HEK293 (cell line): Measurements from ENCODE around the gene TMCC2.

Source experiments
- EGR2 ChIP-seq: fragments of 450-650 bp; formaldehyde crosslinking; IDR thresholded peaks from 2 replicates; pipeline ENCODE4 v1.5.1; 2016; ENCODE audit warnings: low read depth, missing biosample characterization, missing genetic modification characterization
- GLI4 ChIP-seq: fragments of 450-650 bp; formaldehyde crosslinking; IDR thresholded peaks from 2 replicates; pipeline ENCODE4 v1.5.1; 2016; ENCODE audit warnings: missing biosample characterization, missing genetic modification characterization
- HOXA7 ChIP-seq: sonication (generic); formaldehyde crosslinking; IDR thresholded peaks from 2 replicates; pipeline ENCODE4 v1.8.1; 2022; ENCODE audit warnings: missing genetic modification reagents, borderline replicate concordance
- KLF9 ChIP-seq: fragments of 450-650 bp; formaldehyde crosslinking; IDR thresholded peaks from 2 replicates; pipeline ENCODE4 v1.5.1; 2016; ENCODE audit warnings: missing biosample characterization, missing genetic modification characterization, low read depth
- SCRT1 ChIP-seq: fragments of 450-650 bp; formaldehyde crosslinking; IDR thresholded peaks from 2 replicates; pipeline ENCODE4 v1.5.1; 2016; ENCODE audit warnings: missing biosample characterization, missing genetic modification characterization, borderline replicate concordance
- SP7 ChIP-seq: fragments of 450-650 bp; formaldehyde crosslinking; IDR thresholded peaks from 2 replicates; pipeline ENCODE4 v1.5.1; 2016; ENCODE audit warnings: missing biosample characterization, missing genetic modification characterization
- TRIM28 ChIP-seq: IDR thresholded peaks from 2 replicates; pipeline ENCODE4 v1.6.1; 2011; ENCODE audit warnings: low read length, control low read depth, borderline replicate concordance
- ZBTB20 ChIP-seq: fragments of 450-650 bp; formaldehyde crosslinking; IDR thresholded peaks from 2 replicates; pipeline ENCODE4 v1.5.1; 2016; ENCODE audit warnings: missing biosample characterization, missing genetic modification characterization
- ZBTB48 ChIP-seq: fragments of 450-650 bp; formaldehyde crosslinking; IDR thresholded peaks from 2 replicates; pipeline ENCODE4 v1.5.1; 2016; ENCODE audit warnings: missing biosample characterization, missing genetic modification characterization
- ZBTB7A ChIP-seq: fragments of 450-650 bp; formaldehyde crosslinking; IDR thresholded peaks from 2 replicates; pipeline ENCODE4 v1.5.1; 2016; ENCODE audit warnings: low read depth, missing biosample characterization, missing genetic modification characterization
- ZNF132 ChIP-seq: fragments of 450-650 bp; formaldehyde crosslinking; IDR thresholded peaks from 2 replicates; pipeline ENCODE4 v1.5.1; 2017; ENCODE audit warnings: missing biosample characterization, missing genetic modification characterization, borderline replicate concordance
- ZNF19 ChIP-seq: fragments of 450-650 bp; formaldehyde crosslinking; IDR thresholded peaks from 2 replicates; pipeline ENCODE4; 2016; ENCODE audit warnings: missing biosample characterization, missing genetic modification characterization, low read depth
- ZNF239 ChIP-seq: fragments of 450-650 bp; formaldehyde crosslinking; IDR thresholded peaks from 2 replicates; pipeline ENCODE4 v1.5.1; 2016; ENCODE audit warnings: missing biosample characterization, missing genetic modification characterization
- ZNF24 ChIP-seq: fragments of 450-650 bp; formaldehyde crosslinking; IDR thresholded peaks from 2 replicates; pipeline ENCODE4 v1.5.1; 2016; ENCODE audit warnings: missing biosample characterization, missing genetic modification characterization
- ZNF433 ChIP-seq: fragments of 450-650 bp; formaldehyde crosslinking; IDR thresholded peaks from 2 replicates; pipeline ENCODE4 v1.5.1; 2016; ENCODE audit warnings: missing biosample characterization, missing genetic modification characterization, low read depth
- ZNF48 ChIP-seq: fragments of 450-650 bp; formaldehyde crosslinking; IDR thresholded peaks from 2 replicates; pipeline ENCODE4 v1.5.1; 2016; ENCODE audit warnings: missing biosample characterization, missing genetic modification characterization
- ZNF501 ChIP-seq: fragments of 450-650 bp; formaldehyde crosslinking; IDR thresholded peaks from 2 replicates; pipeline ENCODE4 v1.5.1; 2016; ENCODE audit warnings: missing biosample characterization, missing genetic modification characterization
- ZNF555 ChIP-seq: fragments of 450-650 bp; formaldehyde crosslinking; conservative IDR thresholded peaks from 2 replicates; pipeline ENCODE4 v1.5.1; 2017; ENCODE audit warnings: missing biosample characterization, mild to moderate bottlenecking, missing genetic modification characterization, inconsistent platforms
- ZNF664 ChIP-seq: fragments of 450-650 bp; formaldehyde crosslinking; IDR thresholded peaks from 2 replicates; pipeline ENCODE4 v1.5.1; 2016; ENCODE audit warnings: missing biosample characterization, missing genetic modification characterization
- TF ChIP-seq, protein P1 (sequence below): fragments of 450-650 bp; formaldehyde crosslinking; IDR thresholded peaks from 2 replicates; pipeline ENCODE4 v1.5.1; 2016; ENCODE audit warnings: missing biosample characterization, missing genetic modification characterization
- TF ChIP-seq, protein P2 (sequence below): IDR thresholded peaks from 2 replicates; pipeline ENCODE4 v1.6.1; 2011; ENCODE audit warnings: mild to moderate bottlenecking, low read depth, low read length, borderline replicate concordance
- TF ChIP-seq, protein P3 (sequence below): fragments of 450-650 bp; formaldehyde crosslinking; IDR thresholded peaks from 2 replicates; pipeline ENCODE4 v1.5.1; 2016; ENCODE audit warnings: missing biosample characterization, missing genetic modification characterization
- TF ChIP-seq, protein P4 (sequence below): fragments of 450-650 bp; formaldehyde crosslinking; IDR thresholded peaks from 2 replicates; pipeline ENCODE4 v1.5.1; 2016; ENCODE audit warnings: missing biosample characterization, missing genetic modification characterization
- TF ChIP-seq, protein P5 (sequence below): fragments of 450-650 bp; formaldehyde crosslinking; IDR thresholded peaks from 2 replicates; pipeline ENCODE4 v1.5.1; 2016; ENCODE audit warnings: missing biosample characterization, missing genetic modification characterization
- TF ChIP-seq, protein P6 (sequence below): fragments of 450-650 bp; formaldehyde crosslinking; IDR thresholded peaks from 2 replicates; pipeline ENCODE4 v1.5.1; 2017; ENCODE audit warnings: missing biosample characterization, missing genetic modification characterization

The TMCC2 gene

DNA sequence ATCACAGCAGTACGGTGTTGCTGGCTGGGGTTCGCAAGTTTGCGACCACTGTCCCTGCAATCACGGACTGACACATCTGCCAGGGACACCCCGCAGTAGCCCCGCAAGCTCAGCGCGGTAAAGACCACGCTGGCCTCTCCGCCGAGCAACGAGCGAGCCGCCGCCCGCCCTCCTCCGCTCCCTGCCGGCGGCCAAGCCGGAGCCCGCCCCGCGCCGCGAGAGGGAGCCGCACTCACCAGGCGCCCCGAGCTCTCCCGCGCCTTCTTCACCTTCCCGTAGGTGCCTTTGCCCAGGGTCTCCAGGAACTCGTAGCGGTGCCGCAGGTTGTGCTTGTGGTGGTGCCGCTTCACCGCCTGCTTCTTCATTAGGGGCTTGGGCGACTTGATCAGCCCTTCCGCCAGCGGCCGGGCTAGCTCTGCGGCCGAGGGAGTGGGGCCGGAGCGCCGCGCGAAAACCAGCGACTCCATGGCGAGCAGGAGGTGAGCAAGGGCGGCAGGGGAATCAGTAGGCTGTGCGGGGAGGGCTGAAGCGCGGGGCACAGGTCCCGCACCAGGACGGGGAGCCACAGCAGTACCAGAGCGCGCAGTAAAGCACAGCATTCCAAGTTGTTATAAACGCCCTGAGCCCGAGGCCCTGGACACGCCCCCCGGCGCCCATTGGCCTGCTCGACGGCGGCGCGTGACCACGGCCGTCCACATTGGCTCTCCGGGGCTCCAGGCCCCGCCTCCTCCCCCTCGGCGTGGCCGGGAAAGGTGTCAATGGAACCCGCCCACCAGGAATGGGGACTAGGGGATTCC is 93.6 kb downstream of the TMCC2 start, which contains the start of gene NUAK2 (continued):
- TF ChIP-seq, protein P1, sequence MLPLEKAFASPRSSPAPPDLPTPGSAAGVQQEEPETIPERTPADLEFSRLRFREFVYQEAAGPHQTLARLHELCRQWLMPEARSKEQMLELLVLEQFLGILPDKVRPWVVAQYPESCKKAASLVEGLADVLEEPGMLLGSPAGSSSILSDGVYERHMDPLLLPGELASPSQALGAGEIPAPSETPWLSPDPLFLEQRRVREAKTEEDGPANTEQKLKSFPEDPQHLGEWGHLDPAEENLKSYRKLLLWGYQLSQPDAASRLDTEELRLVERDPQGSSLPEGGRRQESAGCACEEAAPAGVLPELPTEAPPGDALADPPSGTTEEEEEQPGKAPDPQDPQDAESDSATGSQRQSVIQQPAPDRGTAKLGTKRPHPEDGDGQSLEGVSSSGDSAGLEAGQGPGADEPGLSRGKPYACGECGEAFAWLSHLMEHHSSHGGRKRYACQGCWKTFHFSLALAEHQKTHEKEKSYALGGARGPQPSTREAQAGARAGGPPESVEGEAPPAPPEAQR (tag by site-specific recombination), result no peak
- TF ChIP-seq, protein P2, sequence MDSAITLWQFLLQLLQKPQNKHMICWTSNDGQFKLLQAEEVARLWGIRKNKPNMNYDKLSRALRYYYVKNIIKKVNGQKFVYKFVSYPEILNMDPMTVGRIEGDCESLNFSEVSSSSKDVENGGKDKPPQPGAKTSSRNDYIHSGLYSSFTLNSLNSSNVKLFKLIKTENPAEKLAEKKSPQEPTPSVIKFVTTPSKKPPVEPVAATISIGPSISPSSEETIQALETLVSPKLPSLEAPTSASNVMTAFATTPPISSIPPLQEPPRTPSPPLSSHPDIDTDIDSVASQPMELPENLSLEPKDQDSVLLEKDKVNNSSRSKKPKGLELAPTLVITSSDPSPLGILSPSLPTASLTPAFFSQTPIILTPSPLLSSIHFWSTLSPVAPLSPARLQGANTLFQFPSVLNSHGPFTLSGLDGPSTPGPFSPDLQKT, result no peak
- TF ChIP-seq ZNF24 (tag by site-specific recombination) (no peak), ZNF239 (tag by site-specific recombination) (no peak), ZNF19 (tag by site-specific recombination) (no peak), ZNF132 (tag by site-specific recombination) (no peak), ZNF433 (tag by site-specific recombination) (no peak), GLI4 (tag by site-specific recombination) (no peak), TRIM28 (no peak), ZNF501 (tag by site-specific recombination) (peak; percentile 72; the same call in 1 of the 2 replicates), ZNF555 (tag by site-specific recombination) (no peak), EGR2 (tag by site-specific recombination) (no peak), KLF9 (tag by site-specific recombination) (peak; percentile 81), ZNF664 (tag by site-specific recombination) (no peak), ZBTB48 (tag by site-specific recombination) (peak; percentile 79), ZNF48 (no peak), ZBTB20 (tag by site-specific recombination) (peak; percentile 27; the same call in 1 of the 2 replicates), SP7 (tag by site-specific recombination) (peak; percentile 71; the same call in 1 of the 2 replicates), HOXA7 (CRISPR knock-in tag) (no peak), SCRT1 (tag by site-specific recombination) (no peak), ZBTB7A (no peak)
- TF ChIP-seq, protein P3, sequence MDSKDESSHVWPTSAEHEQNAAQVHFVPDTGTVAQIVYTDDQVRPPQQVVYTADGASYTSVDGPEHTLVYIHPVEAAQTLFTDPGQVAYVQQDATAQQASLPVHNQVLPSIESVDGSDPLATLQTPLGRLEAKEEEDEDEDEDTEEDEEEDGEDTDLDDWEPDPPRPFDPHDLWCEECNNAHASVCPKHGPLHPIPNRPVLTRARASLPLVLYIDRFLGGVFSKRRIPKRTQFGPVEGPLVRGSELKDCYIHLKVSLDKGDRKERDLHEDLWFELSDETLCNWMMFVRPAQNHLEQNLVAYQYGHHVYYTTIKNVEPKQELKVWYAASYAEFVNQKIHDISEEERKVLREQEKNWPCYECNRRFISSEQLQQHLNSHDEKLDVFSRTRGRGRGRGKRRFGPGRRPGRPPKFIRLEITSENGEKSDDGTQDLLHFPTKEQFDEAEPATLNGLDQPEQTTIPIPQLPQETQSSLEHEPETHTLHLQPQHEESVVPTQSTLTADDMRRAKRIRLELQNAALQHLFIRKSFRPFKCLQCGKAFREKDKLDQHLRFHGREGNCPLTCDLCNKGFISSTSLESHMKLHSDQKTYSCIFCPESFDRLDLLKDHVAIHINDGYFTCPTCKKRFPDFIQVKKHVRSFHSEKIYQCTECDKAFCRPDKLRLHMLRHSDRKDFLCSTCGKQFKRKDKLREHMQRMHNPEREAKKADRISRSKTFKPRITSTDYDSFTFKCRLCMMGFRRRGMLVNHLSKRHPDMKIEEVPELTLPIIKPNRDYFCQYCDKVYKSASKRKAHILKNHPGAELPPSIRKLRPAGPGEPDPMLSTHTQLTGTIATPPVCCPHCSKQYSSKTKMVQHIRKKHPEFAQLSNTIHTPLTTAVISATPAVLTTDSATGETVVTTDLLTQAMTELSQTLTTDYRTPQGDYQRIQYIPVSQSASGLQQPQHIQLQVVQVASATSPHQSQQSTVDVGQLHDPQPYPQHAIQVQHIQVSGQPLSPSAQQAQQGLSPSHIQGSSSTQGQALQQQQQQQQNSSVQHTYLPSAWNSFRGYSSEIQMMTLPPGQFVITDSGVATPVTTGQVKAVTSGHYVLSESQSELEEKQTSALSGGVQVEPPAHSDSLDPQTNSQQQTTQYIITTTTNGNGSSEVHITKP (tag by site-specific recombination), result peak; percentile 49
- TF ChIP-seq, protein P4, sequence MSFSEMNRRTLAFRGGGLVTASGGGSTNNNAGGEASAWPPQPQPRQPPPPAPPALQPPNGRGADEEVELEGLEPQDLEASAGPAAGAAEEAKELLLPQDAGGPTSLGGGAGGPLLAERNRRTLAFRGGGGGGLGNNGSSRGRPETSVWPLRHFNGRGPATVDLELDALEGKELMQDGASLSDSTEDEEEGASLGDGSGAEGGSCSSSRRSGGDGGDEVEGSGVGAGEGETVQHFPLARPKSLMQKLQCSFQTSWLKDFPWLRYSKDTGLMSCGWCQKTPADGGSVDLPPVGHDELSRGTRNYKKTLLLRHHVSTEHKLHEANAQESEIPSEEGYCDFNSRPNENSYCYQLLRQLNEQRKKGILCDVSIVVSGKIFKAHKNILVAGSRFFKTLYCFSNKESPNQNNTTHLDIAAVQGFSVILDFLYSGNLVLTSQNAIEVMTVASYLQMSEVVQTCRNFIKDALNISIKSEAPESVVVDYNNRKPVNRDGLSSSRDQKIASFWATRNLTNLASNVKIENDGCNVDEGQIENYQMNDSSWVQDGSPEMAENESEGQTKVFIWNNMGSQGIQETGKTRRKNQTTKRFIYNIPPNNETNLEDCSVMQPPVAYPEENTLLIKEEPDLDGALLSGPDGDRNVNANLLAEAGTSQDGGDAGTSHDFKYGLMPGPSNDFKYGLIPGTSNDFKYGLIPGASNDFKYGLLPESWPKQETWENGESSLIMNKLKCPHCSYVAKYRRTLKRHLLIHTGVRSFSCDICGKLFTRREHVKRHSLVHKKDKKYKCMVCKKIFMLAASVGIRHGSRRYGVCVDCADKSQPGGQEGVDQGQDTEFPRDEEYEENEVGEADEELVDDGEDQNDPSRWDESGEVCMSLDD (tag by site-specific recombination), result no peak
- TF ChIP-seq, protein P5, sequence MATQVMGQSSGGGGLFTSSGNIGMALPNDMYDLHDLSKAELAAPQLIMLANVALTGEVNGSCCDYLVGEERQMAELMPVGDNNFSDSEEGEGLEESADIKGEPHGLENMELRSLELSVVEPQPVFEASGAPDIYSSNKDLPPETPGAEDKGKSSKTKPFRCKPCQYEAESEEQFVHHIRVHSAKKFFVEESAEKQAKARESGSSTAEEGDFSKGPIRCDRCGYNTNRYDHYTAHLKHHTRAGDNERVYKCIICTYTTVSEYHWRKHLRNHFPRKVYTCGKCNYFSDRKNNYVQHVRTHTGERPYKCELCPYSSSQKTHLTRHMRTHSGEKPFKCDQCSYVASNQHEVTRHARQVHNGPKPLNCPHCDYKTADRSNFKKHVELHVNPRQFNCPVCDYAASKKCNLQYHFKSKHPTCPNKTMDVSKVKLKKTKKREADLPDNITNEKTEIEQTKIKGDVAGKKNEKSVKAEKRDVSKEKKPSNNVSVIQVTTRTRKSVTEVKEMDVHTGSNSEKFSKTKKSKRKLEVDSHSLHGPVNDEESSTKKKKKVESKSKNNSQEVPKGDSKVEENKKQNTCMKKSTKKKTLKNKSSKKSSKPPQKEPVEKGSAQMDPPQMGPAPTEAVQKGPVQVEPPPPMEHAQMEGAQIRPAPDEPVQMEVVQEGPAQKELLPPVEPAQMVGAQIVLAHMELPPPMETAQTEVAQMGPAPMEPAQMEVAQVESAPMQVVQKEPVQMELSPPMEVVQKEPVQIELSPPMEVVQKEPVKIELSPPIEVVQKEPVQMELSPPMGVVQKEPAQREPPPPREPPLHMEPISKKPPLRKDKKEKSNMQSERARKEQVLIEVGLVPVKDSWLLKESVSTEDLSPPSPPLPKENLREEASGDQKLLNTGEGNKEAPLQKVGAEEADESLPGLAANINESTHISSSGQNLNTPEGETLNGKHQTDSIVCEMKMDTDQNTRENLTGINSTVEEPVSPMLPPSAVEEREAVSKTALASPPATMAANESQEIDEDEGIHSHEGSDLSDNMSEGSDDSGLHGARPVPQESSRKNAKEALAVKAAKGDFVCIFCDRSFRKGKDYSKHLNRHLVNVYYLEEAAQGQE (tag by site-specific recombination), result 0 out of 2 replicates have a peak, but pooled peaks have one; percentile 18
- TF ChIP-seq, protein P6, sequence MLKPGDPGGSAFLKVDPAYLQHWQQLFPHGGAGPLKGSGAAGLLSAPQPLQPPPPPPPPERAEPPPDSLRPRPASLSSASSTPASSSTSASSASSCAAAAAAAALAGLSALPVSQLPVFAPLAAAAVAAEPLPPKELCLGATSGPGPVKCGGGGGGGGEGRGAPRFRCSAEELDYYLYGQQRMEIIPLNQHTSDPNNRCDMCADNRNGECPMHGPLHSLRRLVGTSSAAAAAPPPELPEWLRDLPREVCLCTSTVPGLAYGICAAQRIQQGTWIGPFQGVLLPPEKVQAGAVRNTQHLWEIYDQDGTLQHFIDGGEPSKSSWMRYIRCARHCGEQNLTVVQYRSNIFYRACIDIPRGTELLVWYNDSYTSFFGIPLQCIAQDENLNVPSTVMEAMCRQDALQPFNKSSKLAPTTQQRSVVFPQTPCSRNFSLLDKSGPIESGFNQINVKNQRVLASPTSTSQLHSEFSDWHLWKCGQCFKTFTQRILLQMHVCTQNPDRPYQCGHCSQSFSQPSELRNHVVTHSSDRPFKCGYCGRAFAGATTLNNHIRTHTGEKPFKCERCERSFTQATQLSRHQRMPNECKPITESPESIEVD, result no peak
